ENCODE data around the gene ANKRD34C. TPM values are rescaled to one million over a fixed set of nuclear protein-coding genes. Genes with fewer than 3 reads are reported as not detected.

Gene ANKRD34C
- not detected for total RNA-seq

DNA sequence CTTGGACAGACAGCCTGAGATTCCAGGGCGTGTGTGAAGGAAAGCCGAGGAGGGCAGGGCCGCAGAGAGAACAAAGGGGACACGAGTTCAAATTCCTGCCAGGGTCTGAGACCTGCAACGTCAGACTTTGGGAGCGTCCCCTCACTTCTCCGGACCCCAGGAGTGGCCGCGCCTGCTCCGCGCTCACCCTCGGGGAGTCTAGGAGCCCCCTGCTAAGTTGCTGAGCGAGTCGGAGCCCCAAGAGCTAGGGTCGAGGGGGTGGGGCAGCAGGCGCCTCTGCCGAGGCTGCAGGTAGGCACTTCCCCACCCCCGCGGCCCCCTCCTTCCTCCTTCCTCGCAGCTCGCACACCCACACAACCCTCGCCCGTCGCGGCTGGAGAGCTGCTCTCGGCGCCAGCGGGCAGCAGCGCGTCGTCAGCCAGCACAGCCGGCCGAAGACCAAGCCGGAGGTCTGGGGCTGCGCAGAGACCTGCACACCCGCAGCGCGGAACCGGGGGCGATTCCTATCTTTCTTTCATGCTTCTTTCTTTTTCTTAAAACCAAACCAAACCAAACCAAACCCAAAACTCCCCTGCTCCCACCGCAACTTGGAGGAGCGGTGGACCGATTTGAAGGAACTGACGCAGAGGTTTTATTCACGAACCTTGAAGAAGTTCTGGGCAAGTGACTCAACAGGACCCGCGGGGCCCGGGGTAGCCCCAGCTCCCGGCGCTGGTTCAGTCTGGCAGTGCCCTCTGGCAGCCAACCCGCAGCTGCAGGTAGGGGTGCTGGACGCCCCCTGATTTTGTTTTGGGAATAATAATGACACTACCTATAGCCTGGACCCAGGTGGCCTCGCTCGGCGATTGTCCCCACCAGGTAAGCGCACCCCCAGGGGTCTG is at the start of gene ANKRD34C:
Gene ANKRD34C, plus strand, starts transcription at position 352 of the 881 bp plus-strand sequence. CDS start 10,563 bp downstream, outside the sequence.
- DNase-seq, result no peak

DNA sequence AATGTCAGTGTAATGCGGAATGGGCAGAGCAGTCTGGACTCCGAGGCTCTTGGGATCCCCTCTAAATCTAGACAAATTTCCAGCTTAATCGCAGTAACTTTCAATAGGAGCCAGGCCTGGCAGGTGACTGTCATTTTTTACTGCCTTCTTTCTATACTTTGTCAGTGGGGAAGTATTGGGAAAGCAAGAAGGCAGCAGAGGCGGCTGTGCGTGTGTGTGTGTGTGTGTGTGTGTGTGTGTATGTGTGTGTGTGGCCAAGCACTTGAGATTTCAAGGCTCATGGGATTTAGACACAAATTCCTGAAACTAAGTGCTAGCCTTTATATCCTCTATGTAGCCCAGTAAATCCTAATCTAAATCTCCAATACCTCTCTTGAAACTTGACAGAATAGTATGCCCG is 49.3 kb upstream of the ANKRD34C start:
- no peak for DNase-seq

DNA sequence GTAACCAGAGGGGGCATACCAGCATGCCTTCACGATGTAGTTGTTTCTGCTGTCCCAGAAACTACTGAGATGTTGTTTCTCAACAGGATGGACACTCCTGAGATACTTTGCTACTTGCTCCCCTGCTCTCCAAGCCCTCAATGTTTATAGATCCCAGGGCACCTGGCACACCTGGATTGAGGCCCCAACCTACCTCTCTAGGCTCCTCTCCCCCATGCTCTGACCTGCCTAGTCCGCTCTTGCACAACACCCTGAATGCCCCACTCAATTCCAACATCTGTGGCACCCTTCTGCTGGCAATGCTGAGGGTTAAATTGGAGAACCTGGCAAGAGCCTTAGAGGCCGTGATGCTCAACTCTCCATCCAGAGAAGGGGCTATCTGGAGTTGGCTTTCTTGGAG is 42.5 kb upstream of the ANKRD34C start:
- no peak for DNase-seq

DNA sequence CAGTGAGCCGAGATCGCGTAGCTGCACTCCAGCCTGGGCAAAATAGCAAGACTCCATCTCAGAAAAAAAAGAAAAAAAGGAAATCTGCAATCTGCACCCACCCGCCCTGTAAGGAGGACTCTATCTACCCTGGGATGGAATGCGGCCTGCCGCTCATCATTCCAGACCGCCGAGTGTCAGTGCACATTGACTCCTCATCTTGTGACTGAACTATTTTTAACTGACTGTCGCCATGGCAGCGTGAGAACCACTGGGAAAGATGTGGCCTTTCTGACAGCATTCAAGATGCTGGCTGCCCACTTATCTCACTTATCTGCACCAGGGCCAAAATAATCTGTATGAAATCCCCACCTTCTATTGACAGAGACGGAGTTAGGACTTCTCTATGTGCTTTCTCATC is 38.8 kb upstream of the ANKRD34C start:
- no peak for DNase-seq

DNA sequence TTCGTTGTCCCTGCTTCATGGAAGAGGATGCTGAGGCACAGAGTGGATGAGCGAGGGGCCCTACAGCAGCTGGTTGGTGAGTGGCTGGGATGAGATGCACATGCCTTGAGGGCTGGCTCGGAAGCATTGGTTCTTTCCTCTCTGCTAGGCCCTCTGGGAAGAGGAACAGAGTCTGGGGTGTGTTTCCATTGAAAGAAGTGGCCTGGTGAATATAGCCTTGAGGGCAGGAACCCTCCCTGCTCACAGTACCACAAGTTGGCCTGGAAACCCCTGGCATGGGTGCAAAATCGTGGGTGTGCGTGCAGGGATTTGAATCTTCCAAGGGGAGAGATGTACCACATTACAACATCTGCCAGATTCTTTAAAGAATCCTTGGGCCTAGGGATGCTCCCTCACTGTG is 37.6 kb upstream of the ANKRD34C start:
- DNase-seq, result no peak

DNA sequence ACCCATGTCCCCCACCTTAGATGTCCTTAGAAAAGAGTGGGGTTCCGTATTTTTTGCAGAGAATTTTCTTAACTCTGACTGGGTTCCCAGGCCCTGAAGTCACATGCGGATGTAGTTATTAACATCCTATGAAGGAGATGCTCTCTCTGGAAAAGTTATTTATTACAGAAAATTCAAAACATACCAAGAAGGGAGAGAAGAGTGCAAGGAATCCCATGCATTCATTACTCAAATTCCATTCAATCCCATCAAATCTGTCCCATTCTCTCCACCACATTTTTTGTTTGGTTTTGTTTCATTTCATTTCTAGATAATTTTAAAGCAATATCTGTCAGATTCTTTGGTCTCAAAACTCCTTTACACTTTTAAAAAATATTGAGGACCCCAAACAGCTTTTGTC is 34.3 kb upstream of the ANKRD34C start:
- no peak for DNase-seq

DNA sequence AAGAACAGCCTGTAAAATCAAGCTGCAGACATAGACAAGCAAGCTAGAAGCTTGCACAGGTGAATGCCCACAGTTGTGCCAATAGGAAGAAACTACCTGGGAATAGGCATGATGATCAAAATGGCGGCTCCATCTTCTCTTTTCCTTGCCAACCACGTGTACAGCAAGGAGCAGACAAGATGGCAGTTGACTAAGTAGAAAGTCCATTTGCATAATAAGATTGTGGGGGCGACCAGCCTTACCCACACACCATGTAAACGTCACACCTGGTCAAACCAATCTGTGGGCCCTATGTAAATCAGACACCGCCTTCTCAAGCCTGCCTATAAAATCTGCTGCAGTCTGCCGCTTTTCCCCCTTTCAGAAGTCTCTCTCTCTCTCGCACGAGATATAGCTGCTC is 25.1 kb upstream of the ANKRD34C start:
- DNase-seq, result no peak

DNA sequence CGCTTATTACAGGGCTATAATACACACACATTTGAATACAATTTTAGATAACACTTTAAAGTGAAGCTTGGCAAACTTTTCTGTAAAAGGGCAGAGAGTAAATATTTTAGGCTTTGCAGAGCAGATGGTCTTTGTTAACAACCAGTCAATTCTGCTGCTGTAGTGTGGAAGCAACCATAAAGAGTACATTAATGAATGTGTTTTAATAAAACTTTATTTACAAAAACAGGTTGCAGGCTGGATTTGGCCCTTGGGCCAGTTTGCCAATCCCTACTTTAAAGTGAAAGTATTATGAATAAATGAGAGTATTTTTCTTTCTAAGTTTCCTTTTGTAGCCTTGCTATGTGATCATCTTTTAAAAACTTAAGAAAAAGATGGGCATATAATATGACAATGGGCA is 20.7 kb upstream of the ANKRD34C start:
- DNase-seq, result no peak

DNA sequence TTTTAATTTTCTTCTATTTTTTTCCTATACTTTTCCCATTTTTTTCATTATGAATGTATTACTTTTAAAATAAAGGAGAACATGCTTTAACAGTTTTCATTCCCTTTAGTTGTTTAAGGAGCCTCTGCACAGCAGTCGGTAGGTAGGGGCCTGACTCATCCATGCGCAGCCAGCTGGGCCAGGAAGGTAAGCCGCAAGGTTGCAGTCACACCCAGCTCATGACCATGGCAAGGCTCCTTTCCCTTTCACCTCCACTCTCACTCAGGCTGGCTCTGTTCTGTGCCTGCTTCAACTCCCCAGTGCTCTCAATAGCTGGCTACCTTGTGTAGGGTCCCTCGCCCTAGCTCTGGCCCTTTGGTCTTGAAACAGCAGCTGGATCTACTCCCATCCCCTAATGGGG is 17.4 kb upstream of the ANKRD34C start:
- DNase-seq, result no peak

DNA sequence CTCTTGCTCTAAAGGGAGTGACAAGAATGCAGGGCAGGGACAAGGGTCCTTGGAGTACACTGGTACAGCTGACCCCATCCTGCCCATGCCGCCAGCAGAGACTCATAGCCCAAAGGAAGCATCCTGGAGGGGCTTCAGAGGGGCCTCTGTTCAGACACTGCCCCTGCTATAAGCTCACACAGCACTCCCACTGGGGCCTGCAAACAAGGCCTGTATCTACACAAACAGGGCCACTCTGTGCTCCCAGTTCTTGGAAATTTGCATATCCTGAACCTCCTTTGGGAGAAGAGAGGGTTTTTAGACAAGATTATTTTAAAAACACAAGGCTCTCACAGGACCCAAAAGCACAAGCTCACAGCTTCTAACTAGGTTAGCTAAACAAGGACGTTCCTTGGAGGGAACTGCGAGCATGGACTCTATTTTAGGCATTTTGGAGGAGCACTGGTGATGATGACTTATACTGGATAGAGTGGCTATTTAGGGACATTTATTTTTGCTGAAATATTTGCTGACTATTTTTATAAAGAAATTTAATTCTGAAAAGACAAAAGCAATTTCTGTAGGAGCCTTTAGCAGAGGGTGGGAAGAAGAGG is 16.4 kb upstream of the ANKRD34C start:
- no peak for DNase-seq

DNA sequence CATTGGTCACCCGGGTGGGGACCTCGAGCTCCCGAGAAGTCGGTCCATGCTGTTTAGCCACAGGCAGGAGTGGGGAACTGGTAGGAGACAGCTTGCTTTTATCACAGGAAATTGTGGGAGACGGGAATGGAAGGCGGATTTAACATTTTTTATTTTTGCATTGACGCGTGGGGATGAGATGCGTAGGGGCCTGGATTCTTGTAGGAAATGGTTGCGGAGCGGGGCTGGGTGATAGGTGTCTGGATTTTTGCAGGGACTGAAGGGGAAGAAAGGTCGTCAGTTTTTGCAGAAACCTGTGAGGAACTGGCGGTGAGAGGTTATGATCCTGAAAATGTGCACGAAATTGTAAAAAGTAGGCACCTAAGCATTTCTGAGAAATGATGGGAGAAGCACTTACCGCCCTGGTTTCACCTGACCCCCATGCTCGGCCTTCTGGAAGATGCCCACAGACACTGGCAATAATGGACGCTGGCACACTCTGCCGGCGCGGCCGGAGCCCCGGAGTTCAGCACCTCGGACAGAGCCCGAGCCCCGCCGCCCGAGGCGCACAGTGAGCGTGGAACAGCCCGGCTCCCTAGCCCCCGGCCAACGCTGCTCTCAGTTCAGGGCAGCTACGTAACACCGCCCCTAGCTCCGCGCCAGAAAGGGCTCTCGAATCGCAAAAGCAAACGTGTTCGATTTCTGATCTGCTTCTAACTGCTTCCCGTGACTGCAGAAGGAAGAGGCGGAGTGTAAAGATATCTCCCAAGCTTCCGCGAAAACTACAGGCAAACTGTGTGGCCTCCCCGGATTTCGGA is 928 bp downstream of the ANKRD34C start:
- DNase-seq, result no peak

DNA sequence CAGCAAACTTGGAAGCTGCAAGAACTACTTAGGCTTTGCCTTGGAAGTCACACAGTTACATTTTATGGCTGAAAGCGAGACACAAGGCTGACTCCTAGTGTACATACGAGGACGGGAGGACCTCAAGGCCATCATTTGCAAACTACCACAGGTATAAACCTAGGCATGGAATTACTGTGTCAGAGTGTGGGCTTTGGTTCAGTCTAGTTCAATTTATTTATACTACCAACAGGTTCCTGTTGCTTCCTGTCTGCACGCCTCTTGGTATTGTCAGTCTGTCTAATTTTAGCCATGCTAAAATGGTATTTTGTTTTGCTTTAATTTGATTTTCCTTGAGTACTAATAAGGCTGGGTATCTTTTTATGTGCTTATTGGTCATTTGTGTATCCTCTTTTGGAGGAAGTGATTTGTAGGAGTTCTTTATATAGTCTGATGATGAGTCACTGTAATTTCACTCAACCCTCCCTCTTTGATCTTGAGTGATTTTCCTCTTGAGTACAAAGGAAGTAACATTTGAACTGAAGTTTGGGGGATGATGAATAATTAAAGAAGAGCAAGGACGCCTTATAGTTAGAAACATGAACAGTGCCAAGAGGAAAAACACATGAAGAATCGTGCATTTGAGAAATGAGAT is 8.2 kb downstream of the ANKRD34C start:
- no peak for DNase-seq

DNA sequence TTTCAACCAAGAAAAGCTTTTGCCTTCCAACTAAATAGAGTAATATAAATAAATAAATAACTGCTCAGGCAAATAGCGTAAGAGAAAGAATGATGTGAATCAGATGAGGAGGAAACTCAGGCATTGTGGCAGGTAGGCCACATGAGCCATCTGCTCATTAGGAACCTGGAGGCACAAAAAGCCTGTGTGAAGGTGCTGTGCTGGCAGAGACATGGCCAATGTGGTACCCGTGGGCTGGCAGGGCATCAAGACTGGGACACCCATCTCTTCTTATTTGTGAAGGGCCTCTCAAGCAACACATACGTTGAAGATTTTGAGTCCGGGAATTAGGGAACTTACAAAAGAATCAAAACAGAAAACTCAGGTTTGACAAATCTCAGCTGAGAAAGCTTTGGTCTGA is 9.5 kb downstream of the ANKRD34C start:
- DNase-seq, result no peak

DNA sequence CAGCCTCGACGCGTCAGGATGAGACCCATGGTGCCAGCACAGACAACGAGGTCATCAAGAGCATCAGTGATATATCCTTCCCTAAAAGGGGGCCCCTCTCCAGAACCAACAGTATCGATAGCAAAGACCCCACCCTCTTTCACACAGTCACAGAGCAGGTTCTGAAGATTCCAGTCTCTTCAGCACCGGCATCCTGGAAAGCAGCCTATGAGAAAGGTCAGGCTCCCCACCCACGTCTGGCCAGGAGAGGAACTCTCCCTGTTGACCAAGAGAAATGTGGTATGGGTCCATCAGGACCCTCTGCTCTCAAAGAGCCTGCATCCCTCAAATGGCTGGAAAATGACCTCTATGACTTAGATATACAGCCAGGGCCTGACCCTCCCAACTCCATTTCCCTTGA is 11.6 kb downstream of the ANKRD34C start:
- no peak for DNase-seq

DNA sequence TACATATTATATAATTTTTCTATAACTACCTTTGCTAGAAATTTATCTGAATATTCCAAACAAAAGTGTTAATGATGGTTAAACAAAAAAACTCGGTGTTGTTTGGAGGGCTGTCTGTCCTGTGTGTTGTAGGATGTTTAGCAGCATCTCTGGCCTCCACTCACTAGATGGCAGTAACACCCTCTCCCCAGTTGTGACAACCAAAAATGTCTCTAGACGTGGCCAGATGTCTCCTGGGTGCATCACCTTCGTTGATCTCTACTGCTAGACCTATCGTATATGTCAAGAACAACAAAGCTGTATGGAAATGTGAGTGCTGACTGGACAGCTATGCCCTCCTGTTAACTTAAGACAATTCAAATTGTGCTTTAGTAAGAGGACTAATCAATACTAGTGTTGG is 14.1 kb downstream of the ANKRD34C start:
- DNase-seq, result no peak

DNA sequence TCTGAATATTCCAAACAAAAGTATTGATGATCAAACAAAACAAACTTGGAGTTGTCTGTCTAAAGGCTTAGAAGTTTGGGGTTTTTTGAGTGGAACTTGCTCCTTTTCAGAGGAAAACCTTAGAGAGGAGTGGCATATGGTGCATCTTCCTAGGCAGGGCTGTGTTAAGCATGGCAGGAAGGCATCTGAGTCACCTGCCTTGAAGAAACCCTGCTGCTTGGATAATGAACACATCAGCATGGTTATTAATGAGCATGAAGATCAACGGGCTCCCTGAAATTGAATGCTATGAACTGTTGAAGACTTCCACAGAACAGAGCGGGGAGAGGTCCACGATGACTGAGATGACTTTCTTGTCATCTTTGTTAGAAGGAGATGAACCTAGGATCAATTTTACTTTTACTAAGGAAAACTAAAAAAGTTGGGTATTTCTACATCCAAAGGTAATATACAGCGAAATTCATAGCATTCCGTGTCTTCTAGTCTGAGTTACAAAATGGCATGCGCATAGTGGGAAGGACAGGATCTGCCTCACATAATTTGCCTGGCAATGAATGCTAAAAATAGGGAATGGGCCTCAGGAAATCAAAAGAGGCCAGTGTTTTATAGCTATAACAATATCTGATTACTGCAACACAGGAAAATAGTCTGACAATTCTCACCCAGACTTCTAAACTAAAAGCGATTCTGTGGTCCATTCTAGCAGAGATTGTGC is 16.8 kb downstream of the ANKRD34C start:
- no peak for DNase-seq

DNA sequence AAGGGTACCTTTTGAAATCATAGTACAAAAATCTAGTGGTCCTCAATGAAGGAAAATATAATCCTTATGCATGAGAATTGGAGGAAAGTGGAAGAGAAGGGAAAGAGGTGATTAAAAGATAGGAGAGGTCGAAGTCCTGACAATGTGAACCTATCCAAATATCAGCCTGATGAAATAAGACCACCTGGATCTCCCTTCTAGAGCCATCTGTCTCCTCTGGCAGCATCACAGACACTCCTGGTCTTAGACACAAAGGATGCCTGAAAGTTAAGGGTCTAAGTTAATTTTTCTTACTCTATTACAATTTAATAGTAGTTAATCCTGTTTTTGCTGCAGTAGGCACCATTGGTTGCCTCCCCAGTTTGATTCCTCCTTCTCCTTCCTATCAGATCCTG is 17.3 kb downstream of the ANKRD34C start:
- DNase-seq, result no peak

DNA sequence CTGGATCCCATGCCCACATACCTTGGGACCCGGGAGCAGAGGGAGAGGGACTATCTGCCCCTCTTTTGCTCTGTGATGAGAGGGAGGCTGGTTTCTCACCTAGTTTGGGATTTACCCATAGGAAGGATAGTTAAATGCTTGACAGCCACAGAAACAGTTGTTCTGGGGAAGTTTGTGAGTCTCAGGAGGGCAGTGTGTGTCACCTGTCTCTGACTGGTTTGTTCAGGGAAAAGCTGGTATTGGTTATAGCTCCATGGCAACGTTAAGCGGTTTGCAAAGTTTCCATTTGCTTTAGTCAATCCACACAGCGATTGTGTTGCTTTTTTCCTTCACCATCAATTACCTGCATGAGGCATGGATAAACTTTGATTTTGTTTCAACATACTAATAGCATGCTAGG is 24.7 kb downstream of the ANKRD34C start:
- no peak for DNase-seq

DNA sequence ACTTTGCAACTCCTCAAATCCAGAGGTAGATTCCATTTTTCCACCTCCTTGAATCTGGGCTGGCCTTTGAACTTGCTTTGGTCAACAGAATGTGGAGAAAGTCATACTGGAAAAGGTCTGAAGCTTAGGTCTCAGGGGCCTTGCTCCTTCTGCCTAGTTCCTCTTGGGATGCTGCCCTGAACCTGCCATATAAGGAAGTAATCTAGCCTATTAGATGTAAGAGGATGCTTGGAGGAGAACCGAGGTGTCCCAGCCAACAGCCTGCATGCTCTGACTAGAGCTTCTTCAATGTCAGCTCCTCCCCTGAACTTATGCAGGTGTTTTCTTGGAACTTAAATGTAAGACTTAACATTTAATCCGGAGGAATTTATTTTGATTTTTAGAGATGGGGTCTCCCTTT is 26.4 kb downstream of the ANKRD34C start:
- no peak for DNase-seq

DNA sequence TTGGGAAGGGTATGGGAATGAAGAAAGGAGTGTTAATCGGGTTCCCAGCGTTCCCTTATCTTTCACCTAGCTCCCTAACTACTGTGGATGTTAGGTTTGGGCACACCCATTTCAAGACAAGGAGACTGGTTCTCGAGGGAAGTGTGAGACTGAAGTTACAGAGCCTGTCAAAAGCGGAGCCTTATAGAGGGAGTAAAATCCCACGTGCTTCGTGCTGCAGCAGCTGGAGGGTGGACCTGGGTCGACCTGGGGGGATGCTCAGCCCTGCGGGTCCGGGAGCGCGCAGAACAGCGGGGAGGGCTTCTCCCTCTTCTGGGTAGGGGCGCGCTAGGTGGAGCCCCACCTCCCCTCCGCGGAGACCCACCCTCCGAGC is 28.1 kb downstream of the ANKRD34C start:
- DNase-seq, result no peak

DNA sequence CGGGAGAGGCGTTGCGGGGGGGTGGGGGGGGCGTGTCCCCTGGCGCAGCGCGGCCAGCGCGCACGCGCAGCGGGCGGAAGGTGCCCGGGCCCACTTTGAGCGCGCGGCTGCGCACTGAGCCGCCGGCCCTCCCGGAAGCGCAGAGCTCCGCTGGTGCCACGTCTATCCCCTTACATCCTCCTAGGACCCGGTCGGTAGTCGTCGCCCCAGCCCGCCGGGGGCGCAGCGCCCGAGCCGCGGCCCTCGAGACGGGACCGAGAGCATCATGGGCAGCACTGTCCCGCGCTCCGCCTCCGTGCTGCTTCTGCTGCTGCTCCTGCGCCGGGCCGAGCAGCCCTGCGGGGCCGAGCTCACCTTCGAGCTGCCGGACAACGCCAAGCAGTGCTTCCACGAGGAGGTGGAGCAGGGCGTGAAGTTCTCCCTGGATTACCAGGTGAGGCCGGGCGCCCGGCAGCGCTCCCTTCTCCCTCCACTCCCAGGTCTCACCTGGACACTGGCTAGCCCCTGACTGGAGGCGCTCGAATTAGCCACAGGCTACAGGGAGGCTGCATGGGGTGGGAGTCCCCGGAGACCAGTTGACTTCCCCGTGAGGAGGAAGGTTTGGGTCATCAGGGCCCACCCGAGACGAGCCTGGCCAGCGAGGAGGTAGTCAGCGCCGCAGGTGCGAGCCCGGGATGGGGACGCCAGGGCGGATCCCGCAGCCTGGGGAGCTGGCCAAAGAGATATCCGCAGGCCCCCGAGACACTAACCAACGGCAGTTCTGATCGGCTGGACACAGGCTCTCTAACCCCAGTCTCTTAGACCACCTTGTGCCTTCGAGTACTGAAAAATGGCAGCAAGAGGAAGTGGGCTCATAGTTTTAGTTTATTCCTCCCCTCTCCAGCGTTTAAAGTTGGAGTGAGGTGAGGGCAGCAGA is 28.7 kb downstream of the ANKRD34C start, which contains the start of gene TMED3:
Gene TMED3, plus strand, starts transcription at position 128 of the 916 bp plus-strand sequence. Its CDS starts 138 bp downstream, at position 266.
- DNase-seq, result peak; percentile 58
